ENCODE results near the gene NEURL1.
A peak's percentile ranks its signal among the peaks of the same experiment; 100 is the strongest.
"Not testable (repeated sequence)": the region's sequence is repeated elsewhere in the genome, so short reads cannot be mapped to it uniquely, and the experiment has no call there.

NEURL1 gene

GRCh38 chr10:103493916-103494877 lies 692 bp downstream of the NEURL1 start:
- Histone ChIP-seq H3K4me1 (ENCODE audit: insufficient read depth, low read length) (peaks cover 19% of the 10 kb centered on the region), H3K9ac (ENCODE audit: low read depth, low read length) (peak overlapping the region; percentile 72; the same call in 1 of the 2 replicates), H3K9me3 (ENCODE audit: control insufficient read depth, insufficient read depth, low read length) (no peaks in the 10 kb centered on the region), H3K36me3 (ENCODE audit: insufficient read depth, low read length) (no peaks in the 10 kb centered on the region)

DNA sequence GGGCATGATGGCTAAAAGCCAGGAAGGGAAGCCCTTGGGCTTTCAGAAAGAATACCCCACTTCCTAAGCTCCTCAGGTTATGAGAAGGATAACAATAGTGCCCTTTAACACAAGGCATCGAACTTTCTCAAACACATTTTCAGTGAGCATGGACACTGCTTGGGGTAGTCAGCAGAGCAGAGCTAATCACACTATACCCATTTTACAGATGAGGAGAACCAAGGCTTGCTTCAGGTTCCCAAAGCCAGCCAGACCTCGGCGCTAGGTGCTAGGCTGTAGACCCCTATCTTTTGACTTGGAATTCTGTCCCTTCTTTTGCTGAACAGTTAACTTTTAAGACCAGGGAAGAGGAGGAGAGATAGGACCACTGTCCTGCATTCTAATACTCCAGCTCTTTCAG lies 1.8 kb downstream of the NEURL1 start:
- Histone ChIP-seq H3K4me1 (ENCODE audit: insufficient read depth, low read length) (peaks cover 27% of the 10 kb centered on the region), H3K9ac (ENCODE audit: low read depth, low read length) (peak overlapping the region; percentile 72; the same call in 1 of the 2 replicates), H3K36me3 (ENCODE audit: insufficient read depth, low read length) (no peaks in the 10 kb centered on the region), H3K9me3 (ENCODE audit: control insufficient read depth, insufficient read depth, low read length) (no peaks in the 10 kb centered on the region)

GRCh38 chr10:103497161-103497915 lies 3.8 kb downstream of the NEURL1 start:
- H3K4me1 ChIP-seq (ENCODE audit: insufficient read depth, low read length), result peaks cover 26% of the 10 kb centered on the region
- no peaks in the 10 kb centered on the region for H3K9me3 ChIP-seq (ENCODE audit: control insufficient read depth, insufficient read depth, low read length)
- no peak overlapping the region for H3K9ac ChIP-seq (ENCODE audit: low read depth, low read length)
- no peaks in the 10 kb centered on the region for H3K36me3 ChIP-seq (ENCODE audit: insufficient read depth, low read length)

- Histone ChIP-seq H3K4me1 (ENCODE audit: insufficient read depth, low read length) (peaks cover 18% of the 10 kb centered on the region; the same call in 1 of the 2 replicates), H3K9ac (ENCODE audit: low read depth, low read length) (no peak overlapping the region), H3K9me3 (ENCODE audit: control insufficient read depth, insufficient read depth, low read length) (no peaks in the 10 kb centered on the region), H3K36me3 (ENCODE audit: insufficient read depth, low read length) (no peaks in the 10 kb centered on the region)
These were observed 5.6 kb downstream of the NEURL1 start for GRCh38 chr10:103498936-103499638.

DNA sequence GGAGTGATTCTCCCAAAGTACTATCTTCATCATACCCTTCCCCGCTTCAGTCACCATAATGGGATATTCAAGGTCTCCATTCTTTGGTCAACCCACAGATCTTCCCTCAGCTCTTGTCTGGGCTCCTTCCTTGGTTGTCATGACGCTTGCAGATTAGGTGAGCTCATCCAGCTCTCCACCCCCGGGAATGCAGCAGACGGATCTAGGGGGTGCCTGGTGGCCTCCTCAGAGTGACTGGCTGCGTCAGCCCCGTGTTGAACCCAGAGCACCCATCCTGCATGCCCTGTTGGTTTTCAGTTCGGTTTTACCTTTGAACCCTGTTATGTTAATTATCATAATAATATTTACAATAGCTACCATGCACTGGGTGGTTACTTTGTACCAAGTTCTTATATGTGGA lies 6.4 kb downstream of the NEURL1 start:
- Histone ChIP-seq H3K9ac (ENCODE audit: low read depth, low read length) (no peak overlapping the region), H3K4me1 (ENCODE audit: insufficient read depth, low read length) (peaks cover 26% of the 10 kb centered on the region; the same call in 1 of the 2 replicates), H3K9me3 (ENCODE audit: control insufficient read depth, insufficient read depth, low read length) (no peaks in the 10 kb centered on the region), H3K36me3 (ENCODE audit: insufficient read depth, low read length) (no peaks in the 10 kb centered on the region)

DNA sequence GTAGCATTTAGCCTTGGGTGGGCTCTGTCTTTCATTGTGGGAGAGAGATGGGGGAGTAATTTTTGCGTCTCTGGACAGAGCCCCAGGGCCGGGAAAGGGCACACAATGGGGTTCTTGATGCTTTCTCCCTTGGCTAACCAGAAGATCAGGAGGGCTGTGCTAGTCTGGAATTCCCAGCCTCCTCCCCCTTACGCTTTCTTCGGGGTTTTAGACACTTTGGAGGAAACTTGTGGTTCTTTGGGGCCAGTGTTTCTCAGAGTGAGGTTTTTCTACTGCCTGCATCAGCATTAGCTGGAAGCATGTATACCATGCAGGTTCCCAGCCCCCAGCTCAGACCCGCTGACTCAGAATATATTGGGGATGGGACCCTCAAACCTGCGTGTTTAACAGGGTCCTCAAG lies 7.0 kb downstream of the NEURL1 start:
- no peak overlapping the region for H3K9ac ChIP-seq (ENCODE audit: low read depth, low read length)
- no peaks in the 10 kb centered on the region for H3K9me3 ChIP-seq (ENCODE audit: control insufficient read depth, insufficient read depth, low read length)
- no peaks in the 10 kb centered on the region for H3K36me3 ChIP-seq (ENCODE audit: insufficient read depth, low read length)
- H3K4me1 ChIP-seq (ENCODE audit: insufficient read depth, low read length), result peaks cover 26% of the 10 kb centered on the region; the same call in 1 of the 2 replicates

DNA sequence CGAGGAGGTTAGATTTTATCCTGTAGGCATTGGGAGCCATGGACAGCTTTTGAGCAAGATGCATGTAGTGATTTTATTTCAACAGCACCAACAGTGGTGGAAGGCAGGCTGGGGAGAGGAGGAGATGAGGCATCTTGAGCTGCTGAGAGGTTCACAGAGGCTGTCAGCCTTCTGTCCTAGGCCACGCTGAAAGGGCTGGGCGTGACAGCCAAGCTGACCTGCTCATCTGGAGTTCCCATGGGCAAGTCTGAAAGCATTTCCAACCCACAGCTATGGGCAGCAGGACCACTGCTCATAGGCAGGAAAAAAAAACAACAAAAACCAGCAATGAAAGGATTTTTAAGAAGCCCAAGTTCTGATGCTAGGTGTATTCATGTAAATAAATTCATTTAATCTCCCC lies 7.7 kb downstream of the NEURL1 start:
- H3K4me1 ChIP-seq (ENCODE audit: insufficient read depth, low read length), result peaks cover 26% of the 10 kb centered on the region; the same call in 1 of the 2 replicates
- H3K36me3 ChIP-seq (ENCODE audit: insufficient read depth, low read length), result no peaks in the 10 kb centered on the region
- H3K9me3 ChIP-seq (ENCODE audit: control insufficient read depth, insufficient read depth, low read length), result no peaks in the 10 kb centered on the region
- no peak overlapping the region for H3K9ac ChIP-seq (ENCODE audit: low read depth, low read length)

- Histone ChIP-seq H3K4me1 (ENCODE audit: insufficient read depth, low read length) (peaks cover 31% of the 10 kb centered on the region; the same call in 1 of the 2 replicates), H3K9me3 (ENCODE audit: control insufficient read depth, insufficient read depth, low read length) (no peaks in the 10 kb centered on the region), H3K9ac (ENCODE audit: low read depth, low read length) (no peak overlapping the region), H3K36me3 (ENCODE audit: insufficient read depth, low read length) (no peaks in the 10 kb centered on the region)
These were observed 9.6 kb downstream of the NEURL1 start for GRCh38 chr10:103502849-103503660.

GRCh38 chr10:103503777-103504176 lies 10.3 kb downstream of the NEURL1 start:
- peaks cover 31% of the 10 kb centered on the region; the same call in 1 of the 2 replicates for H3K4me1 ChIP-seq (ENCODE audit: insufficient read depth, low read length)
- H3K36me3 ChIP-seq (ENCODE audit: insufficient read depth, low read length); H3K9ac ChIP-seq (ENCODE audit: low read depth, low read length); H3K9me3 ChIP-seq (ENCODE audit: control insufficient read depth, insufficient read depth, low read length): not testable (repeated sequence)

DNA sequence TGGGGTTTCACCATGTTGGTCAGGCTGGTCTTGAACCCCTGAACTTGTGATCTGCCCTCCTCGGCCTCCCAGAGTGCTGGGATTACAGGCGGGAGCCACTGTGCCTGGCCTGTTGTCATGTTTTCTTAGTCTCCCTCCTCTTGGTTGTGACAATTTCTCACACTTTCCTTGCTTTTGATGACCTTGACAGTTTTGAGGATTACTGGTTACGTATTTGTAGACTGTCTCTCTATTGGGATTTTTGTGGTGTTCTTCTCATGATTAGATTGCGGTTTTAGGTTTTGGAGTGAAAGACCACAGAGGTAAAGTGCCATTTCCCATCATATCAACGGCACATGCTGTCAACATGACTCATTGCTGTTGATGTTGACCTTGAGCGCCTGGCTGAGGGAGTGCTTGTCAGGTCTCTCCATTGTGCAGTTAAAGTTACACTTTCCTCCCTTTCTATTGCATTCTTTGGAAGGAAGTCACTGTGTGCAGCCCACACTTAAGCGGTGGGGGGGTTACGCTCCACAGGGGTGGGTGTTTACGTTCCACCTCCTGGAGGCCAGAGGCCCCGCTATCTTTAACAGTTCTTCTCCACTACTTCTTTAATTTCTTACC lies 10.8 kb downstream of the NEURL1 start:
- H3K4me1 ChIP-seq (ENCODE audit: insufficient read depth, low read length), result peaks cover 31% of the 10 kb centered on the region; the same call in 1 of the 2 replicates
- H3K9me3 ChIP-seq (ENCODE audit: control insufficient read depth, insufficient read depth, low read length), result no peaks in the 10 kb centered on the region
- no peak overlapping the region for H3K9ac ChIP-seq (ENCODE audit: low read depth, low read length)
- no peaks in the 10 kb centered on the region for H3K36me3 ChIP-seq (ENCODE audit: insufficient read depth, low read length)

DNA sequence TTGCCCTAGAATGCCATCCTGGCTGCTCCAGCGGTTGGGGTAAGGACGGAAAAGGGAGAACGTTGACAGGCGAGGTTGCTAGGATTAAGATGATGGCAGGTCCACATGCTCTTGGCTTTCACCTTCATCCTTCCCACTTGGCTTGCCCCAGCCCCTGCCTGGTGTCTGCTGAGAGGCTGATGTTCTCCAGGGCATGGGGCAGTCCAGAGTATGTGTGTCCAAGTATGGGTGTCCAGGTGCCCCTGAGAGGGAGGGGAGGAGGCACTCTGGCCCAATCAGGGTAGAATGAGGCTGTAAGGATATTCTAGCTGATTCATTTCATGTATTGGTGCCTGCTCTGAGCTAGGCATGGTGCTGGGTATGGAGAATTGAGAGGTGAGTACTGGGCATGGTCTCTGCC lies 12.6 kb downstream of the NEURL1 start:
- Histone ChIP-seq H3K9ac (ENCODE audit: low read depth, low read length) (no peak overlapping the region), H3K4me1 (ENCODE audit: insufficient read depth, low read length) (peaks cover 15% of the 10 kb centered on the region; the same call in 1 of the 2 replicates), H3K9me3 (ENCODE audit: control insufficient read depth, insufficient read depth, low read length) (no peaks in the 10 kb centered on the region), H3K36me3 (ENCODE audit: insufficient read depth, low read length) (no peaks in the 10 kb centered on the region; the same call in 1 of the 2 replicates)

- H3K9me3 ChIP-seq (ENCODE audit: control insufficient read depth, insufficient read depth, low read length), result no peaks in the 10 kb centered on the region
- peaks cover 16% of the 10 kb centered on the region; the same call in 1 of the 2 replicates for H3K4me1 ChIP-seq (ENCODE audit: insufficient read depth, low read length)
- H3K36me3 ChIP-seq (ENCODE audit: insufficient read depth, low read length), result no peaks in the 10 kb centered on the region; the same call in 1 of the 2 replicates
- no peak overlapping the region for H3K9ac ChIP-seq (ENCODE audit: low read depth, low read length)
These were observed 14.0 kb downstream of the NEURL1 start for GRCh38 chr10:103507235-103508191.
